ENCODE data around the gene HS6ST3.
"Not testable (repeated sequence)": the region's sequence is repeated elsewhere in the genome, so short reads cannot be mapped to it uniquely, and the experiment has no call there.

HS6ST3 gene

DNA sequence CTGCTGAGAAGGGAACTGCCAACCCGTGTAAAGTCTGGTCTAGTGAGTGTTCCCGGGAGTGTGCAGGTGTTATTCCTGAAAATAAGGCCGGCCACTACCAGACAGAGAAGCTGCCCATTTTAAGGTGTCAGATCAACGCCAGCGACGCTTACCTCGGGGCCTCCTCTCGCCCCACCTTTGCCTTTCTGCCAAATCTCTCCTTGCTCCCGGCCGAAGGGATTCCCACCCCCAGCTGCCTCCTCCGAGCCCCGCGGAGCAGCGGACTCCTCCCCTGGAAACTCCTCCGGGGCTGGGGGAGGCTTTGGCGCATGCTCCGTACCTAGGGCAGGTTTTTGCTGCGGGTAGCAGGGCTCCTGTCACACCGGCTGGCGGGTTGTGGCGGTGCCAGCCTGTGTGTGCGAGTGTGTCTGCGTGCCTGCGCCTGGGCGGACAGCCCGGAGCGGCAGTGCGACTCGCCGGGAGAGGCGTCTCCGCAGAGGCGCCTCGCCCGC is at the start of gene HS6ST3:
Gene HS6ST3, plus strand, starts transcription at position 359 of the 491 bp plus-strand sequence.
- no peak for DNase-seq

- DNase-seq: no peak
Observed at GRCh38 chr13:96041326-96042110, 48.4 kb upstream of the HS6ST3 start.

DNA sequence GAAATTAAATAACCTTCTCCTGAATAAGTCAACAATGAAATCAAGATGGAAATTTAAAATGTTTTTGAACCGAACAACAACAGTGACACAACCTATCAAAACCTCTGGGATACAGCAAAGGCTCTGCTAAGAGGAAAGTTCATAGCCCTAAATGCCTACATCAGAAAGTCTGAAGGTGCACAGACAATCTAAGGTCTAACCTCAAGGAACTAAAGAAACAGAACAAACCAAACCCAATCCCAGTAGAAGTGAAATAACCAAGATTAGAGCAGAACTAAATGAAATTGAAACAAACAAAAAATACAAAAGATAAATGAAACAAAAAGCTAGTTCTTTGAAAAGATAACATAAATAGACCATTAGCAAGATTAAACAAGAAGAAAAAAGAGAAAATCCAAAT is 45.7 kb upstream of the HS6ST3 start:
- no peak for DNase-seq

DNA sequence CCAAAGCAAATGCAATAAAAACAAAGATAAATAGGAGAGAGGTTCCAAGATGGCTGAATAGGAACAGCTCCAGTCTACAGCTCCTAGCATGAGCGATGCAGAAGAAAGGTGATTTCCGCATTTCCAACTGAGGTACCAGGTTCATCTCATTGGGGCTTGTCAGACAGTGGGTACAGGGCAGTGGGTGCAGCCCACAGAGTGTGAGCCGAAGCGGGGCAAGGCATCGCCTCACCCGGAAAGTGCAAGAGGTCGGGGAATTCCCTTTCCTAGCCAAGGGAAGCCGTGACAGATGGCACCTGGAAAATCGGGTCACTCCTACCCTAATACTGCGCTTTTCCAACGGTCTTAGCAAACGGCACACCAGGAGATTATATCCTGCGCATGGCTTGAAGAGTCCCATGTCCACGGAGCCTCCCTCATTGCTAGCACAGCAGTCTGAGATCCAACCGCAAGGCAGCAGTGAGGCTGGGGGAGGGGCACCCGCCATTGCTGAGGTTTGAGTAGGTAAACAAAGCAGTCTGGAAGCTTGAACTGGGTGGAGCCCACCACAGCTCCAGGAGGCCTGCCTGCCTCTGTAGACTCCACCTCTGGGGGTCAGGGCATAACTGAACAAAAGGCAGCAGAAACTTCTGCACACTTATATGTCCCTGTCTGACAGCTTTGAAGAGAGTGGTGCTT is 43.3 kb upstream of the HS6ST3 start:
- DNase-seq: not testable (repeated sequence)

DNA sequence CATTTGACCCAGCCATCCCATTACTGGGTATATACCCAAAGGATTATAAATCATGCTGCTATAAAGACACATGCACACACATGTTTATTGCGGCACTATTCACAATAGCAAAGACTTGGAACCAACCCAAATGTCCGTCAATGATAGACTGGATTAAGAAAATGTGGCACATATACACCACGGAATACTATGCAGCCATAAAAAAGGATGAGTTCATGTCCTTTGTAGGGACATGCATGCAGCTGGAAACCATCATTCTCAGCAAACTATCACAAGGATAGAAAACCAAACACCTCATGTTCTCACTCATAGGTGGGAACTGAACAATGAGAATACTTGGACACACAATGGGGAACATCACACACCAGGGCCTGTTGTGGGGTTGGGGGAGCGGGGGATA is 39.0 kb upstream of the HS6ST3 start:
- not testable (repeated sequence) for DNase-seq

GRCh38 chr13:96051491-96051890 is 38.4 kb upstream of the HS6ST3 start:
- DNase-seq: not testable (repeated sequence)

DNA sequence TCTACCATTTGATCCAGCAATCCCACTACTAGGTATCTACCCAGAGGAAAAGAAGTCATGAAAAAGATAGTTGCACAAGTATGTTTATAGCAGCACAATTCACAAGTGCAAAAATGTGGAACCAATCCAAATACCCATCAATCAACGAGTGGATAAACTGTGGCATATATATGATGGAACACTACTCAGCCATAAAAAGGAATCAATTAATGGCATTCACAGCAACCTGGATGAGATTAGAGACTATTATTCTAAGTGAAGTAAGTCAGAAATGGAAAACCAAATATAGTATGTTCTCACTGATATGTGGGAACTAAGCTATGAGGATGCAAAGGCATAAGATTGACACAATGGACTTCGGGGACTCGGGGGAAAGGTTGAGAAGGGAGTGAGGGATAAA is 38.0 kb upstream of the HS6ST3 start:
- DNase-seq: not testable (repeated sequence)

GRCh38 chr13:96052656-96053002 is 37.3 kb upstream of the HS6ST3 start:
- no peak for DNase-seq

DNA sequence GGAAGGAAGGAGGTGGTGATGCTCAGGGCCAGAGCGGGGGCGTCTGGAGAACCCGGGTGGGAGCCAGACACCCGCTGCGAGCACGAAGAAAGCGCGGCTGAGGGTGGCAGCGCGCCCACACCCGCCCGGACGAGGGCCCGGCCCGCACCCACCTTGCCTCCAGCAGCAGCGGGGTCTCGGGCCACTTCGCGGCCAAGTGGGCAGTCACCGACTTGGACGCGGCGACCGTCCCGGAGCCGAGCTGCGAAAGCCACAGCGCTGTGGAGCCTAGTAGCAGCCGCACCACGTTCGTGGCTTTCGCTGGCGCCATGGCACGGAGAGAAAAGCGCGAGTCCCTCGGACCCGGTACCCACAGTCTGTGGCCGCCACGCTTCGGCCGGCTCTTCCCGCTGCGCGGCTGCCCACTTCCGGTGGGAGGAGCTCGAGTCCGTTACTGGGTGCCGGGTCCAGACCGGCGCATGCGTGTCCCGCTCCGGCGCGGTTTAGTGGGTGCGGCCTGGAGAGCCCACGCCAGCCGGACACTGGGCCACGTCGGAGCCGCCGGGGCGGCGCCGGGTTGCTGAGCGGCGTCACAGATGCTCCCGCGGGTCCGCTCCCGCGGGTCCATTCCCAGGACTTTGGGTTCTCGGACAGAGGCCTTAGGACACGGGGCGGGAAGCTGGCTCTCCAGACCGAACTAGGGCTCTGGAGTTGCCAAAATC is 36.8 kb upstream of the HS6ST3 start, which contains the start of gene UGGT2:
Gene UGGT2, minus strand, starts transcription at position 399 of the 701 bp plus-strand sequence. Its CDS starts 89 bp downstream, at position 310.
- peak; percentile 82 for DNase-seq

- no peak for DNase-seq
Observed at GRCh38 chr13:96065849-96066248, 24.1 kb upstream of the HS6ST3 start.

DNA sequence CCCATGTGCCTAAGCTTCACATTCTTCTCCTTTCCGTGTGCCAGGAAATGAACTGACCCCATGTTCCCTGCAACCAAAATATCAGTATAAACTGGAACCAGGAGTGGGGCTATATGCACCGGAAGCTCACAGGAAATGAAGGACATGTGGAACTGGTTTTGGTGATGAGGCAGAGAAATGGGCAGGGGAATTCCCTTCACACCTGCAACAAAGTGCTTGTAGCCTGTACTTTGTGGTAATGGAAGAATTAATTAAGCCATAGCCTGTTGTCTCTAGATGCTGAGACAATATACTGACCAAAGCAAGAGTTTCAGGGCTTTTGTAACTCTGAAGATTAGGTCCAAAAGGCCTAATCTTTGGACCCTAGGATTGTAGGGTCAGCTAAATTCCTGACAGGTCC is 21.2 kb upstream of the HS6ST3 start:
- no peak for DNase-seq

DNA sequence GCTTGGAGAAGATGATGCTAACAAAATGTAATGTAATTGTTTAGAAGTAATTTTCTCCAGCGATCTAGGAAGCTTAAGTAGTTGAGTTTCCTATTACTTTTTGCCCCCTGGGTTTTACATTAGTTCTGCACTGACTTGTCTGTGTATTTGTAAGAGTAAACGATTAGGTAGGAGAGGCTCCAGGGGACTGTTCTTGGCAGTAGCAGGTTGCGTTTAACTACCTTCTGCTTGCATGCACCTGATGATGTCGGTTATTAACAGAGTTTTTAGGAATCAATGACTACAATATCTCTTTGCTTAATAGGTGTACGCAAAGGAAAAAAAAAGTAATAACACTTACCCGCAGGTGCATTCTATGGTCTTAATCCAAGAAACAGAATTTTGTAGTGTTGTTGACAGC is 18.4 kb upstream of the HS6ST3 start:
- DNase-seq: no peak

- no peak for DNase-seq
Observed at GRCh38 chr13:96072392-96072791, 17.5 kb upstream of the HS6ST3 start.

- no peak for DNase-seq
Observed at GRCh38 chr13:96075953-96076543, 13.9 kb upstream of the HS6ST3 start.

DNA sequence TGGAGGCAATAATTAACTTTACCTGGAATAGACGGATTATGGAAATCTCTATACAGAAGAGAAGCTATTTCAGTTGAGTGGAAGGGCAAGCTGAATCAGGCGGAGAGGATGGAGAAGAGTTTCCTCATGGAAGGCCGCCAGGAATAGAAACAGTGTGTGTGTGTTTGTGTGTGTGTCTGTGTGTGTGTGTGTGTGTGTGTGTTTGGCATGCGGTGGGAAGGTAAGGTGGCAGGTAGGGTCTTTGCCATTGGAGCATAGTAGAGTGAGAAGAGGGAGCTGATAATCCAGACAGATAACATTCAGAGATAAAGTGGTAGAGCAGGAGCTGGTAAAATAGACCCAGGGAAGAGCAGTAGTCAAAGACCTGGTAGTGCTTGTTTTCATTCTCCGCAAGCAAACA is 9.2 kb upstream of the HS6ST3 start:
- no peak for DNase-seq

GRCh38 chr13:96081888-96082287 is 8.0 kb upstream of the HS6ST3 start:
- no peak for DNase-seq

GRCh38 chr13:96082640-96083039 is 7.3 kb upstream of the HS6ST3 start:
- no peak for DNase-seq

- no peak for DNase-seq
Observed at GRCh38 chr13:96086736-96087135, 3.2 kb upstream of the HS6ST3 start.

DNA sequence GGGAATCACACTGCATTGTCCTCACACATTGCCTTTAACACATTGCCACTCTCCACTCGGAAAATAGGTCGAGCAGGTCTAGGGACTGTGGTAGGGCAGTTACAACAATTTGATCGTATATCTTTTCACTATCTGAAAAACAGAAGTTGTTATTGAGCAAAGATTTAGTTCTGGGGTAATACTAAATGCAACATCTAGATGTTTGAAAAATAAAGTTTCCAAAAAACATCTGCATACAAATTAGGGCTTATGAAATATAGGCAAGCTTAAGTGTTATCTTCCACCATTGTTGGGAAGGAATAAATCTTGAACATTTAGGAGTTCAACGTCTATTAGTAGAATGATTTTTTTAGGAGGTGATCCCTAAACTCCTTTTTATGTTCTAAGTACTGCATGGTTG is 768 bp upstream of the HS6ST3 start:
- no peak for DNase-seq

DNA sequence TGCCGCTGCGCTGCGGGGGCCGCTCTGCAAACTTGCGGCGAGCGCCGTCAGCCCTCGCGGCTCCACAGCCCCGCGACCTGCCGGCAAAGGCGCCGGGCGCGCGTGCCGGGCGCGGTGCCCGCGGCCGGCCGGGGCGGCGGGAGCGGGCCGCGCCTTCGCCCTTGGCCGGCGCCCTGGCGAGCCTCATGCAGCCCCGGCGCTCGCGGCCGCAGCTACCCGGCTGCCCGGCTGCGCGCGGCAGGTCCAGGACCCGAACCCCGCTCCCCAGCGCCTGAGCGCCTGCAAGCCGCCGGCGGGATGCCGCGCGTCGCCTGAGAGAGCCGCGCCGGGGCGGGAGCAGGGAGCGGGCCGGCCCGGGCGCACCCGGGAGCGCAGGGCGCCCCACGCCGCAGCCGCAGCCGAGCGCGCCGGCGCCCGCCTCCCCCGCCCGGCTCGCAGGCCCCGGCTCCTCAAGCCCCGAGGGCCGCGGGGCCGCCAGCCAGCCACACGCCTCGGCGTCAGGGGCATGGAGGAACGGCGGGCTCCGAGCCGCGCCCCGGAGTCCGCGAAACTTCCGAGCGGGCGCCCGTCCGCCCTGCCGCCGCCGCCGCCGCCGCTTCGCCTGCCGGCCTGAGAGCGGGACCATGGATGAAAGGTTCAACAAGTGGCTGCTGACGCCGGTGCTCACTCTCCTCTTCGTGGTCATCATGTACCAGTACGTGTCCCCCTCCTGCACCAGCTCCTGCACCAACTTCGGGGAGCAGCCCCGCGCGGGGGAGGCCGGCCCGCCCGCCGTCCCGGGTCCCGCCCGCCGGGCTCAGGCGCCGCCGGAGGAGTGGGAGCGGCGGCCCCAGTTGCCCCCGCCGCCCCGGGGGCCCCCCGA is 564 bp downstream of the HS6ST3 start:
- no peak for DNase-seq

GRCh38 chr13:96091164-96092117 is 1.5 kb downstream of the HS6ST3 start:
- no peak for DNase-seq

Measured in T1000 (cell line).